HepG2 (cell line): Measurements from ENCODE around the gene ARID3C. TPM values are rescaled to one million over a fixed set of nuclear protein-coding genes. Genes with fewer than 3 reads are reported as not detected.

ENCODE experiments used
- ATAC-seq: fragments of 200-7000 bp; cut with Tn5 transposase; 3 replicates; pipeline ENCODE4 v1.9.1; 2020; ENCODE audit warnings: mild to moderate bottlenecking, moderate library complexity
- BruUV-seq: library from RNA; stranded (reverse); fragments of 400-500 nt; replicated peaks from 2 replicates; lab custom pipeline; 2021; lab: Mats Ljungman, UMichigan
- CTCF ChIA-PET: fragments of 300-600 bp; formaldehyde crosslinking; extraction: SDS; loops from one replicate; lab custom pipeline; 2021; ENCODE audit warnings: low total read pairs, inconsistent platforms, low intra/inter-chr PET ratio; lab: Yijun Ruan, JAX
- POLR2A ChIA-PET: fragments of 350-600 bp; sonication (Branson Sonifier 250); formaldehyde crosslinking; loops from one replicate; lab custom pipeline; 2020; ENCODE audit warnings: antibody characterized with exemption, inconsistent platforms; lab: Yijun Ruan, JAX
- DNase-seq: peaks from one replicate; pipeline ENCODE4 v3.0.0-alpha.2; 2015; ENCODE audit warnings: low spot score
- FAIRE-seq: peaks from 3 replicates; lab custom pipeline; 2011; peaks lifted over from hg19 to GRCh38; lab: Jason Lieb, UNC
- H2AFZ ChIP-seq: one replicate; pipeline ENCODE4 v1.6.1; 2011; ENCODE audit warnings: low read length, inconsistent platforms
- H3K27ac ChIP-seq: fragments of 300-600 bp; 3 replicates; pipeline ENCODE4 v1.8.0; 2011; ENCODE audit warnings: mixed run types, mild to moderate bottlenecking, mixed read lengths, low read length, inconsistent platforms; ENCODE audit not compliant: insufficient read depth; ENCODE audit errors: extremely low read length
- H3K27me3 ChIP-seq, 2 experiments: fragments of 200-600 bp in 1 of 2; 2 replicates in 1 of 2; 3 replicates in 1 of 2; pipeline versions ENCODE4 v1.6.0 to v1.8.0; 2011; ENCODE audit warnings: low read length in 2 of 2, mild to moderate bottlenecking in 2 of 2, moderate library complexity in 2 of 2, inconsistent platforms in 1 of 2; ENCODE audit not compliant: insufficient read depth in 2 of 2, control insufficient read depth in 1 of 2
- H3K36me3 ChIP-seq, 2 experiments: fragments of 200-600 bp in 1 of 2; replicated peaks in 1 of 2; 2 replicates in 1 of 2; 3 replicates in 1 of 2; pipeline versions ENCODE4 v1.5.1 to v1.8.0; 2011; ENCODE audit warnings: low read length in 2 of 2, inconsistent platforms in 1 of 2; ENCODE audit not compliant: insufficient read depth in 2 of 2, control insufficient read depth in 1 of 2
- H3K4me1 ChIP-seq: 2 replicates; pipeline ENCODE4 v1.5.1; 2012; ENCODE audit warnings: low read length, inconsistent platforms; ENCODE audit not compliant: insufficient read depth
- H3K4me2 ChIP-seq: 2 replicates; pipeline ENCODE4 v1.6.0; 2011; ENCODE audit warnings: low read depth, low read length, inconsistent platforms
- H3K4me3 ChIP-seq, 3 experiments: fragments of 200-600 bp in 1 of 3; sonication (generic), shearing (Covaris generic) in 1 of 3; replicated peaks in 1 of 3; 2 replicates each; pipeline ENCODE4 v1.5.1; 2011 to 2016; ENCODE audit warnings: low read length in 3 of 3, inconsistent platforms in 2 of 3, low read depth in 2 of 3, mild to moderate bottlenecking in 2 of 3, control low read depth in 1 of 3, mixed read lengths in 1 of 3; ENCODE audit not compliant: insufficient read depth in 1 of 3
- H3K79me2 ChIP-seq: one replicate; pipeline ENCODE4 v1.6.1; 2011; ENCODE audit warnings: low read length, inconsistent platforms; ENCODE audit not compliant: insufficient read depth
- H3K9ac ChIP-seq: 2 replicates; pipeline ENCODE4 v1.6.0; 2011; ENCODE audit warnings: mild to moderate bottlenecking, low read depth, low read length, inconsistent platforms; ENCODE audit not compliant: insufficient read depth
- H3K9me3 ChIP-seq: 2 replicates; pipeline ENCODE4 v1.5.1; 2012; ENCODE audit warnings: mild to moderate bottlenecking, low read length
- H4K20me1 ChIP-seq: 2 replicates; pipeline ENCODE4 v1.6.0; 2011; ENCODE audit warnings: inconsistent platforms, mild to moderate bottlenecking, low read length, moderate library complexity; ENCODE audit not compliant: insufficient read depth
- CCDC6 ChIP-seq: sonication (generic); formaldehyde crosslinking; IDR thresholded peaks from 2 replicates; pipeline ENCODE4 v1.8.1; 2022; ENCODE audit warnings: mild to moderate bottlenecking, missing genetic modification reagents, moderate library complexity
- FOXM1 ChIP-seq: sonication (generic); formaldehyde crosslinking; IDR thresholded peaks from 2 replicates; pipeline ENCODE4 v1.5.0; 2020; ENCODE audit warnings: missing genetic modification reagents
- GZF1 ChIP-seq: sonication (generic); formaldehyde crosslinking; IDR thresholded peaks from 2 replicates; pipeline ENCODE4 v1.5.1; 2020; ENCODE audit warnings: mild to moderate bottlenecking, missing genetic modification reagents
- KMT2A ChIP-seq: sonication (generic); formaldehyde crosslinking; IDR thresholded peaks from 2 replicates; pipeline ENCODE4 v1.4.0; 2020; ENCODE audit warnings: missing genetic modification reagents
- MTF1 ChIP-seq: sonication (generic); formaldehyde crosslinking; IDR thresholded peaks from 2 replicates; pipeline ENCODE4 v1.5.0; 2020; ENCODE audit warnings: missing genetic modification reagents
- RBM22 ChIP-seq: fragments of 200-400 bp; formaldehyde crosslinking; optimal IDR thresholded peaks from 2 replicates; pipeline ENCODE3; 2017; ENCODE audit warnings: mild to moderate bottlenecking, low read length, moderate library complexity
- SSRP1 ChIP-seq: IDR thresholded peaks from 2 replicates; pipeline ENCODE4 v1.6.1; 2016; ENCODE audit warnings: control low read depth
- TBX3 ChIP-seq: fragments of 450-650 bp; IDR thresholded peaks from 2 replicates; pipeline ENCODE4 v1.6.1; 2017; ENCODE audit warnings: antibody characterized with exemption, mild to moderate bottlenecking, inconsistent platforms, borderline replicate concordance
- THAP11 ChIP-seq: IDR thresholded peaks from 2 replicates; pipeline ENCODE4 v1.6.1; 2016; ENCODE audit warnings: missing biosample characterization, missing genetic modification reagents
- XBP1 ChIP-seq: sonication (generic); formaldehyde crosslinking; IDR thresholded peaks from 2 replicates; pipeline ENCODE4 v1.5.0; 2020; ENCODE audit warnings: missing genetic modification reagents
- XRCC5 ChIP-seq: fragments of 200-400 bp; formaldehyde crosslinking; optimal IDR thresholded peaks from 2 replicates; pipeline ENCODE3; 2017; ENCODE audit warnings: mild to moderate bottlenecking, low read length
- YEATS4 ChIP-seq: sonication (generic); formaldehyde crosslinking; IDR thresholded peaks from 2 replicates; pipeline ENCODE4 v1.4.0; 2020; ENCODE audit warnings: missing genetic modification reagents, borderline replicate concordance
- ZFP41 ChIP-seq: sonication (generic); formaldehyde crosslinking; IDR thresholded peaks from 2 replicates; pipeline ENCODE4 v1.4.0; 2020; ENCODE audit warnings: mild to moderate bottlenecking, missing genetic modification reagents, borderline replicate concordance
- ZMYM2 ChIP-seq: sonication (generic); formaldehyde crosslinking; IDR thresholded peaks from 2 replicates; pipeline ENCODE4 v1.8.0; 2022; ENCODE audit warnings: mild to moderate bottlenecking, missing genetic modification reagents
- ZNF224 ChIP-seq: sonication (generic); formaldehyde crosslinking; IDR thresholded peaks from 2 replicates; pipeline ENCODE4 v1.5.0; 2020; ENCODE audit warnings: mild to moderate bottlenecking, missing genetic modification reagents
- ZNF484 ChIP-seq: sonication (generic); formaldehyde crosslinking; IDR thresholded peaks from 2 replicates; pipeline ENCODE4 v1.5.1; 2020; ENCODE audit warnings: mild to moderate bottlenecking, low read depth, missing genetic modification reagents, borderline replicate concordance
- WGBS: methylation state at CpG from one replicate; pipeline ENCODE4 v1.1.6; 2017; ENCODE audit warnings: low lambda C conversion rate; 5-methylcytosine and 5-hydroxymethylcytosine counted together
- in situ Hi-C: cut with HindIII; loops from 2 replicates; pipeline ENCODE4 v1.10.0; 2017; ENCODE audit warnings: low pct_unique_long_range_greater_than_20kb; ENCODE audit not compliant: extremely low pct_ligation_motif_present
- intact Hi-C: fragments of 100-400 bp; cut with micrococcal nuclease; formaldehyde crosslinking; loops from one replicate; pipeline ENCODE4 v1.10.0; 2022; ENCODE audit not compliant: unreplicated experiment
- polyA plus RNA-seq, 8 experiments: library from polyadenylated mRNA; depleted of rRNA in 3 of 8; stranded (reverse) in 7 of 8; unstranded in 1 of 8; fragments of >200 nt; fragmentation: Illumina TruSeq in 4 of 8; extraction: Trizol in 4 of 8; gene quantifications; 2 replicates each; pipeline versions ENCODE4 v1.2.1 to v1.2.3, GENCODE V29; 2011 to 2016; ENCODE audit warnings: low read depth in 4 of 8, missing spikeins in 1 of 8, mixed read lengths in 1 of 8; ENCODE audit not compliant: insufficient read depth in 1 of 8
- total RNA-seq, 5 experiments: library from RNA; depleted of rRNA; stranded (reverse); fragments of >200 nt; fragmentation: Illumina TruSeq; extraction: Trizol; gene quantifications; 2 replicates each; pipeline ENCODE4 v1.2.3, GENCODE V29; 2016; ENCODE audit warnings: low read depth in 1 of 5
- TF ChIP-seq, protein P1 (sequence below): sonication (generic); formaldehyde crosslinking; IDR thresholded peaks from 2 replicates; pipeline ENCODE4 v1.4.0; 2020; ENCODE audit warnings: mild to moderate bottlenecking, missing genetic modification reagents
- TF ChIP-seq, protein P2 (sequence below): sonication (generic); formaldehyde crosslinking; IDR thresholded peaks from 2 replicates; pipeline ENCODE4 v1.8.0; 2022; ENCODE audit warnings: mild to moderate bottlenecking, missing genetic modification reagents, moderate library complexity
- TF ChIP-seq, protein P3 (sequence below): sonication (generic); formaldehyde crosslinking; IDR thresholded peaks from 2 replicates; pipeline ENCODE4 v1.5.0; 2020; ENCODE audit warnings: mild to moderate bottlenecking, missing genetic modification reagents, moderate library complexity

ARID3C gene
- total and polyA plus RNA-seq, 2 of the 13 experiments (the other 11 are each of a cell fraction or from before 2014, with no cell fraction given), result not detected

DNA sequence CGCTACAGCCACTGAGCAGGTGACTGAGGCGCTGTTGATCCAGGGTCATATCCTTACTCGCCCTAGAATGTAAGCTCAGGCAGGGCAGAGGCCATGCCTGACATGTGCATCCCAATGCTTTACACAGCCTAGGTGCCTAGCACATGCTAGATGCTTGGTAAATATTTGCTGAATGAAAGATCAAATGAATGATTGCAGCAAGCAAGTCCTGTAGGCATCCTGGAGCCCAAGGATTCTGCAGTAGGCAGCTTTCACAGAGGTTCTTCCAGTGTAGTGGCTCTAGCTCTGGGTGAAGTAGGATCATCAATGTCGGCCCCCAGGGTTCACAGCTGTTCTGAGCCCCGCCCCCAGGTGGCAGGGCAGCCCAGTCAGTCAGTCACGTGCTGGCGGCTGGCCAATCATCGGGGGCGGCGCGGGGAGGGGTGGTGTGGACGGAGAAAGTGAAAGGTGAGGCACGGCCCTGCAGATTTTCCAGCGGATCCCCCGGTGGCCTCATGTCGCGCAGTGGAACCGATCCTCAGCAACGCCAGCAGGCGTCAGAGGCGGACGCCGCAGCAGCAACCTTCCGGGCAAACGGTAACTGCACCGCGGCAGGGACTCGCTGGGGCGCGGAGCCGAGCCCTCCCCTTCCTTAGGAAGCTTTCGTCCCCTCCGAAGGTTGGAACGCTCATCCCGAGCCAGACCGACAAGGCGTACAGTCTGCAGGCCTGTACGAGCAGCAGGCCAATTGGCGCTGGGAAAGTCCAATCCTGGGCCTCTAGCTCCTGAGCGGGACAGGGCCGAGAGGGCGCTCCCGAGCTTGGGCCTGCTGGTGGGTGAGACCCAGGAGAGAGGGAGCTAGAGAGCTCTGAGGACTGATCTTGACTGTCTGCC lies 17.6 kb upstream of the ARID3C start, which contains the start of gene GALT:
Gene GALT (plus strand): TSS at position 465 of the 873 bp plus-strand sequence. CDS start 30 bp downstream, at position 495.
- Histone ChIP-seq H4K20me1 (no peaks in the 10 kb centered on the region), H3K27ac (peak within 1 kb of the TSS; percentile 95), H3K9me3 (no peaks in the 10 kb centered on the region), H3K79me2 (peaks cover 16% of the 10 kb centered on the region), H3K36me3 (peaks cover 8 to 18% of the 10 kb centered on the region in 2 experiments), H3K4me1 (peaks cover 75% of the 10 kb centered on the region), H2AFZ (no peak within 1 kb of the TSS), H3K4me2 (peak within 1 kb of the TSS; percentile 86), H3K9ac (peak within 1 kb of the TSS; percentile 89), H3K4me3 (peak within 1 kb of the TSS; percentile 75 to 88 (median 78)), H3K27me3 (no peaks in the 10 kb centered on the region; a peak in 1 of 5 replicates)
- WGBS, result 1% methylated on average over 8 of the region's 43 CpGs
- intact Hi-C loops (no loop called here), in situ Hi-C loops (no loop called here)
- ATAC-seq (peak; percentile 82), DNase-seq (peak; percentile 87), FAIRE-seq (peak; percentile 79)
- CTCF ChIA-PET, result interaction anchor here (1.6 to 2.7 kb wide), 4 partner anchors 9 to 55 kb away, joined by 4 to 12 read pairs (median 7); partner anchors contain the start of gene SIGMAR1
- POLR2A ChIA-PET, result interaction anchor here (0.7 to 4.1 kb wide), 11 partner anchors 9 to 55 kb away, joined by 3 to 100 read pairs (median 4); partner anchors contain the start of genes ARID3C, CCL27, DCTN3 and RPP25L
- BruUV-seq, result no TSS peak
- TF ChIP-seq ZMYM2 (CRISPR knock-in tag) (peak; percentile 35; the same call in 1 of the 2 replicates), ZNF484 (CRISPR knock-in tag) (no peak), MTF1 (CRISPR knock-in tag) (no peak), SSRP1 (CRISPR knock-in tag) (no peak), FOXM1 (no peak), KMT2A (CRISPR knock-in tag) (peak; percentile 53; the same call in 1 of the 2 replicates), THAP11 (peak; percentile 66), ZNF224 (no peak), XRCC5 (peak; percentile 62), ZFP41 (no peak; the same call in 1 of the 2 replicates), TBX3 (peak; percentile 54; the same call in 1 of the 2 replicates), XBP1 (no peak), GZF1 (0 out of 2 replicates have a peak, but pooled peaks have one; percentile 73), RBM22 (no peak), CCDC6 (CRISPR knock-in tag) (no peak), YEATS4 (CRISPR knock-in tag) (peak; percentile 62)
- TF ChIP-seq, protein P1, sequence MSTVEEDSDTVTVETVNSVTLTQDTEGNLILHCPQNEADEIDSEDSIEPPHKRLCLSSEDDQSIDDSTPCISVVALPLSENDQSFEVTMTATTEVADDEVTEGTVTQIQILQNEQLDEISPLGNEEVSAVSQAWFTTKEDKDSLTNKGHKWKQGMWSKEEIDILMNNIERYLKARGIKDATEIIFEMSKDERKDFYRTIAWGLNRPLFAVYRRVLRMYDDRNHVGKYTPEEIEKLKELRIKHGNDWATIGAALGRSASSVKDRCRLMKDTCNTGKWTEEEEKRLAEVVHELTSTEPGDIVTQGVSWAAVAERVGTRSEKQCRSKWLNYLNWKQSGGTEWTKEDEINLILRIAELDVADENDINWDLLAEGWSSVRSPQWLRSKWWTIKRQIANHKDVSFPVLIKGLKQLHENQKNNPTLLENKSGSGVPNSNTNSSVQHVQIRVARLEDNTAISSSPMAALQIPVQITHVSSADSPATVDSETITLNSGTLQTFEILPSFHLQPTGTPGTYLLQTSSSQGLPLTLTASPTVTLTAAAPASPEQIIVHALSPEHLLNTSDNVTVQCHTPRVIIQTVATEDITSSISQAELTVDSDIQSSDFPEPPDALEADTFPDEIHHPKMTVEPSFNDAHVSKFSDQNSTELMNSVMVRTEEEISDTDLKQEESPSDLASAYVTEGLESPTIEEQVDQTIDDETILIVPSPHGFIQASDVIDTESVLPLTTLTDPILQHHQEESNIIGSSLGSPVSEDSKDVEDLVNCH (CRISPR knock-in tag), result no peak
- TF ChIP-seq, protein P2, sequence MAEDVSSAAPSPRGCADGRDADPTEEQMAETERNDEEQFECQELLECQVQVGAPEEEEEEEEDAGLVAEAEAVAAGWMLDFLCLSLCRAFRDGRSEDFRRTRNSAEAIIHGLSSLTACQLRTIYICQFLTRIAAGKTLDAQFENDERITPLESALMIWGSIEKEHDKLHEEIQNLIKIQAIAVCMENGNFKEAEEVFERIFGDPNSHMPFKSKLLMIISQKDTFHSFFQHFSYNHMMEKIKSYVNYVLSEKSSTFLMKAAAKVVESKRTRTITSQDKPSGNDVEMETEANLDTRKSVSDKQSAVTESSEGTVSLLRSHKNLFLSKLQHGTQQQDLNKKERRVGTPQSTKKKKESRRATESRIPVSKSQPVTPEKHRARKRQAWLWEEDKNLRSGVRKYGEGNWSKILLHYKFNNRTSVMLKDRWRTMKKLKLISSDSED (CRISPR knock-in tag), result no peak
- TF ChIP-seq, protein P3, sequence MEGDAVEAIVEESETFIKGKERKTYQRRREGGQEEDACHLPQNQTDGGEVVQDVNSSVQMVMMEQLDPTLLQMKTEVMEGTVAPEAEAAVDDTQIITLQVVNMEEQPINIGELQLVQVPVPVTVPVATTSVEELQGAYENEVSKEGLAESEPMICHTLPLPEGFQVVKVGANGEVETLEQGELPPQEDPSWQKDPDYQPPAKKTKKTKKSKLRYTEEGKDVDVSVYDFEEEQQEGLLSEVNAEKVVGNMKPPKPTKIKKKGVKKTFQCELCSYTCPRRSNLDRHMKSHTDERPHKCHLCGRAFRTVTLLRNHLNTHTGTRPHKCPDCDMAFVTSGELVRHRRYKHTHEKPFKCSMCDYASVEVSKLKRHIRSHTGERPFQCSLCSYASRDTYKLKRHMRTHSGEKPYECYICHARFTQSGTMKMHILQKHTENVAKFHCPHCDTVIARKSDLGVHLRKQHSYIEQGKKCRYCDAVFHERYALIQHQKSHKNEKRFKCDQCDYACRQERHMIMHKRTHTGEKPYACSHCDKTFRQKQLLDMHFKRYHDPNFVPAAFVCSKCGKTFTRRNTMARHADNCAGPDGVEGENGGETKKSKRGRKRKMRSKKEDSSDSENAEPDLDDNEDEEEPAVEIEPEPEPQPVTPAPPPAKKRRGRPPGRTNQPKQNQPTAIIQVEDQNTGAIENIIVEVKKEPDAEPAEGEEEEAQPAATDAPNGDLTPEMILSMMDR (CRISPR knock-in tag), result peak; percentile 84
